H9 (cell line): ENCODE data around the gene SMC3. TPM values are rescaled to one million over a fixed set of nuclear protein-coding genes. Genes with fewer than 3 reads are reported as not detected.
A peak's percentile ranks its signal among the peaks of the same experiment; 100 is the strongest.

Experiments used
- DNase-seq: peaks from one replicate; pipeline ENCODE4 v3.0.0-alpha.2; 2017
- H2AFZ ChIP-seq: one replicate; pipeline ENCODE4 v1.6.1; 2013; ENCODE audit warnings: mild to moderate bottlenecking, low read length, control low read depth, moderate library complexity
- H2AK5ac ChIP-seq: 2 replicates; pipeline ENCODE4 v1.6.1; 2013; ENCODE audit warnings: low read length, control low read depth, mixed read lengths; ENCODE audit not compliant: insufficient read length
- H2BK120ac ChIP-seq: one replicate; pipeline ENCODE4 v1.6.1; 2013; ENCODE audit warnings: low read depth, mild to moderate bottlenecking, low read length, control low read depth, inconsistent platforms; ENCODE audit not compliant: poor library complexity, severe bottlenecking
- H2BK12ac ChIP-seq: 2 replicates; pipeline ENCODE4 v1.6.1; 2013; ENCODE audit warnings: low read length, control low read depth, mixed read lengths, low read depth; ENCODE audit not compliant: insufficient read length
- H2BK15ac ChIP-seq: 2 replicates; pipeline ENCODE4 v1.6.1; 2013; ENCODE audit warnings: low read depth, low read length, control low read depth
- H2BK20ac ChIP-seq: one replicate; pipeline ENCODE4 v1.6.1; 2013; ENCODE audit warnings: low read depth, mild to moderate bottlenecking, low read length, control low read depth, inconsistent platforms; ENCODE audit not compliant: poor library complexity, severe bottlenecking
- H2BK5ac ChIP-seq: 2 replicates; pipeline ENCODE4 v1.6.1; 2013; ENCODE audit warnings: low read length, control low read depth, mixed read lengths; ENCODE audit not compliant: insufficient read length
- H3K14ac ChIP-seq: 2 replicates; pipeline ENCODE4 v1.6.1; 2013; ENCODE audit warnings: low read length, control low read depth; ENCODE audit not compliant: insufficient read depth
- H3K18ac ChIP-seq: 2 replicates; pipeline ENCODE4 v1.6.1; 2013; ENCODE audit warnings: low read depth, mild to moderate bottlenecking, mixed read lengths, low read length, control low read depth; ENCODE audit not compliant: insufficient read length
- H3K23ac ChIP-seq: 2 replicates; pipeline ENCODE4 v1.6.1; 2013; ENCODE audit warnings: low read length, control low read depth, mixed read lengths, low read depth; ENCODE audit not compliant: insufficient read length
- H3K23me2 ChIP-seq: 2 replicates; pipeline ENCODE4 v1.6.1; 2013; ENCODE audit warnings: low read depth, mild to moderate bottlenecking, mixed read lengths, low read length, control low read depth; ENCODE audit not compliant: insufficient read length, poor library complexity, severe bottlenecking
- H3K27ac ChIP-seq: 2 replicates; pipeline ENCODE4 v1.5.1; 2013; ENCODE audit warnings: low read length, control low read depth, mixed read lengths, low read depth; ENCODE audit not compliant: insufficient read length
- H3K27me3 ChIP-seq: 2 replicates; pipeline ENCODE4 v1.6.1; 2013; ENCODE audit warnings: low read length, control low read depth, inconsistent platforms; ENCODE audit not compliant: insufficient read depth
- H3K4ac ChIP-seq: 2 replicates; pipeline ENCODE4 v1.6.1; 2013; ENCODE audit warnings: low read depth, mild to moderate bottlenecking, control low read depth, inconsistent platforms, low read length, moderate library complexity
- H3K4me1 ChIP-seq: 2 replicates; pipeline ENCODE4 v1.6.1; 2013; ENCODE audit warnings: low read length, control low read depth, inconsistent platforms; ENCODE audit not compliant: insufficient read depth
- H3K4me2 ChIP-seq: 2 replicates; pipeline ENCODE4 v1.6.1; 2013; ENCODE audit warnings: low read length, control low read depth, mixed read lengths; ENCODE audit not compliant: insufficient read length, insufficient read depth
- H3K56ac ChIP-seq: 2 replicates; pipeline ENCODE4 v1.6.1; 2013; ENCODE audit warnings: low read depth, mild to moderate bottlenecking, mixed read lengths, low read length, control low read depth; ENCODE audit not compliant: insufficient read length
- H3K79me1 ChIP-seq: 2 replicates; pipeline ENCODE4 v1.6.1; 2013; ENCODE audit warnings: low read depth, mild to moderate bottlenecking, moderate library complexity, low read length, control low read depth, inconsistent platforms; ENCODE audit not compliant: insufficient read depth, poor library complexity, severe bottlenecking
- H3K79me2 ChIP-seq: 2 replicates; pipeline ENCODE4 v1.6.1; 2013; ENCODE audit warnings: low read length, control low read depth, inconsistent platforms; ENCODE audit not compliant: insufficient read depth
- H3K9ac ChIP-seq: 2 replicates; pipeline ENCODE4 v1.6.1; 2013; ENCODE audit warnings: low read length, control low read depth, mixed read lengths; ENCODE audit not compliant: insufficient read length; ENCODE audit errors: extremely low read depth
- H3K9me3 ChIP-seq: one replicate; pipeline ENCODE4 v1.6.1; 2013; ENCODE audit warnings: low read depth, low read length, inconsistent platforms; ENCODE audit not compliant: control insufficient read depth
- H3T11ph ChIP-seq: one replicate; pipeline ENCODE4 v1.6.1; 2013; ENCODE audit warnings: mild to moderate bottlenecking, low read length, control low read depth, inconsistent platforms
- H4K20me1 ChIP-seq: one replicate; pipeline ENCODE4 v1.6.1; 2013; ENCODE audit not compliant: control insufficient read depth, insufficient read length, insufficient read depth
- H4K5ac ChIP-seq: 2 replicates; pipeline ENCODE4 v1.6.1; 2013; ENCODE audit warnings: low read depth, mild to moderate bottlenecking, mixed read lengths, low read length, control low read depth; ENCODE audit not compliant: insufficient read length
- H4K8ac ChIP-seq: replicated peaks from 2 replicates; pipeline ENCODE4 v1.6.1; 2013; ENCODE audit warnings: low read length, control low read depth, mixed read lengths, low read depth; ENCODE audit not compliant: insufficient read length
- H4K91ac ChIP-seq: 2 replicates; pipeline ENCODE4 v1.6.1; 2013; ENCODE audit warnings: low read depth, mild to moderate bottlenecking, moderate library complexity, mixed read lengths, low read length, control low read depth; ENCODE audit not compliant: insufficient read length
- H3K27ac Mint-ChIP-seq, 3 experiments: 2 replicates in 2 of 3; 3 replicates in 1 of 3; pipeline ENCODE4 v1.8.0; 2020 to 2021; ENCODE audit warnings: mixed read lengths in 3 of 3, mild to moderate bottlenecking in 1 of 3, moderate library complexity in 1 of 3
- H3K27me3 Mint-ChIP-seq: 2 replicates; pipeline ENCODE4 v1.8.0; 2021; ENCODE audit warnings: low read depth, mild to moderate bottlenecking, moderate library complexity, mixed read lengths
- H3K36me3 Mint-ChIP-seq, 3 experiments: 2 replicates in 2 of 3; 3 replicates in 1 of 3; pipeline ENCODE4 v1.8.0; 2020 to 2021; ENCODE audit warnings: low read depth in 3 of 3, mixed read lengths in 3 of 3; ENCODE audit not compliant: insufficient read depth in 1 of 3
- H3K4me1 Mint-ChIP-seq, 2 experiments: 2 replicates each; pipeline ENCODE4 v1.8.0; 2020; ENCODE audit warnings: mixed read lengths in 2 of 2
- H3K4me3 Mint-ChIP-seq, 2 experiments: 2 replicates in 1 of 2; 3 replicates in 1 of 2; pipeline ENCODE4 v1.8.0; 2020 to 2021; ENCODE audit warnings: mild to moderate bottlenecking in 2 of 2, mixed read lengths in 2 of 2, moderate library complexity in 1 of 2
- H3K9me3 Mint-ChIP-seq, 2 experiments: 2 replicates in 1 of 2; 3 replicates in 1 of 2; pipeline ENCODE4 v1.8.0; 2020; ENCODE audit warnings: mild to moderate bottlenecking in 2 of 2, mixed read lengths in 2 of 2, moderate library complexity in 1 of 2
- WGBS: extraction: QIAGEN DNeasy Blood & Tissue Kit; methylation state at CpG from one replicate; pipeline ENCODE4 v1.1.7; 2013; ENCODE audit warnings: missing lambda C conversion rate, low lambda C conversion rate, mixed read lengths; ENCODE audit not compliant: insufficient read length; ENCODE audit errors: extremely low coverage; 5-methylcytosine and 5-hydroxymethylcytosine counted together
- total RNA-seq: library from RNA; stranded (reverse); gene quantifications from 2 replicates; pipeline ENCODE4 v1.2.1, GENCODE V29; 2021
- TF ChIP-seq, protein P1 (sequence below): fragments of 200-600 bp; sonication (generic); conservative IDR thresholded peaks from 3 replicates; pipeline ENCODE4 v1.8.0; 2021; ENCODE audit warnings: antibody characterized with exemption, mild to moderate bottlenecking

Gene SMC3
- total RNA-seq, 1 experiment from 2014 or later = 82.4 TPM

- H3K4me2 ChIP-seq = no peak overlapping the region
- Mint-ChIP-seq H3K27ac (no peak overlapping the region; a peak in 1 of 7 replicates), H3K36me3 (peaks cover 8 to 25% (median 23%) of the 10 kb centered on the region in 3 experiments; a peak in 6 of 7 replicates), H3K9me3 (no peaks in the 10 kb centered on the region), H3K27me3 (no peaks in the 10 kb centered on the region), H3K4me3 (peak overlapping the region; percentile 8 to 95; a peak in 3 of 5 replicates), H3K4me1 (peaks cover 27 to 35% of the 10 kb centered on the region in 2 experiments)
- no peaks in the 10 kb centered on the region for H3K9me3 ChIP-seq
- H3K79me2 ChIP-seq = peaks cover 31% of the 10 kb centered on the region; the same call in 1 of the 2 replicates
- H3K23ac ChIP-seq = no peak overlapping the region
- H3K14ac ChIP-seq = no peak overlapping the region
- H2BK15ac ChIP-seq = no peak overlapping the region
- H3K27ac ChIP-seq = no peak overlapping the region
- peaks cover 5% of the 10 kb centered on the region for H3K23me2 ChIP-seq
- H3K4me1 ChIP-seq = no peaks in the 10 kb centered on the region
- H4K8ac ChIP-seq = no peak overlapping the region
- H2BK20ac ChIP-seq = no peak overlapping the region
- no peak overlapping the region for H4K91ac ChIP-seq
- no peak overlapping the region for H2BK12ac ChIP-seq
- H4K20me1 ChIP-seq = no peaks in the 10 kb centered on the region
- no peaks in the 10 kb centered on the region for H3K79me1 ChIP-seq
- H3T11ph ChIP-seq = no peak overlapping the region
- DNase-seq = no peak
- H3K56ac ChIP-seq = no peak overlapping the region
- no CpG with 5 or more reads among the region's 1 CpG for WGBS
- no peak overlapping the region for H2AK5ac ChIP-seq
- H4K5ac ChIP-seq = no peak overlapping the region
- no peaks in the 10 kb centered on the region for H3K27me3 ChIP-seq
- no peak overlapping the region for H3K9ac ChIP-seq
- no peak overlapping the region for H2BK5ac ChIP-seq
- H3K4ac ChIP-seq = no peak overlapping the region
- H2AFZ ChIP-seq = no peak overlapping the region
- H2BK120ac ChIP-seq = no peak overlapping the region
- no peak overlapping the region for H3K18ac ChIP-seq
- TF ChIP-seq, protein P1, sequence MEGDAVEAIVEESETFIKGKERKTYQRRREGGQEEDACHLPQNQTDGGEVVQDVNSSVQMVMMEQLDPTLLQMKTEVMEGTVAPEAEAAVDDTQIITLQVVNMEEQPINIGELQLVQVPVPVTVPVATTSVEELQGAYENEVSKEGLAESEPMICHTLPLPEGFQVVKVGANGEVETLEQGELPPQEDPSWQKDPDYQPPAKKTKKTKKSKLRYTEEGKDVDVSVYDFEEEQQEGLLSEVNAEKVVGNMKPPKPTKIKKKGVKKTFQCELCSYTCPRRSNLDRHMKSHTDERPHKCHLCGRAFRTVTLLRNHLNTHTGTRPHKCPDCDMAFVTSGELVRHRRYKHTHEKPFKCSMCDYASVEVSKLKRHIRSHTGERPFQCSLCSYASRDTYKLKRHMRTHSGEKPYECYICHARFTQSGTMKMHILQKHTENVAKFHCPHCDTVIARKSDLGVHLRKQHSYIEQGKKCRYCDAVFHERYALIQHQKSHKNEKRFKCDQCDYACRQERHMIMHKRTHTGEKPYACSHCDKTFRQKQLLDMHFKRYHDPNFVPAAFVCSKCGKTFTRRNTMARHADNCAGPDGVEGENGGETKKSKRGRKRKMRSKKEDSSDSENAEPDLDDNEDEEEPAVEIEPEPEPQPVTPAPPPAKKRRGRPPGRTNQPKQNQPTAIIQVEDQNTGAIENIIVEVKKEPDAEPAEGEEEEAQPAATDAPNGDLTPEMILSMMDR = no peak
Observed at GRCh38 chr10:110569736-110570135, 2.2 kb downstream of the SMC3 start.
